Renal cortex interstitium (tissue), 11 donors: Measurements from ENCODE around the gene HS3ST4. TPM values are rescaled to one million over a fixed set of nuclear protein-coding genes. Genes with fewer than 3 reads are reported as not detected.
A peak's percentile ranks its signal among the peaks of the same experiment; 100 is the strongest.

ENCODE experiments used
- DNase-seq, 11 donors: peaks; one replicate each; pipeline ENCODE4 v3.0.0-alpha.2; 2013; ENCODE audit warnings: low read depth in 9 of 11, low spot score in 4 of 11; ENCODE audit errors: extremely low read depth in 1 of 11
- polyA plus RNA-seq, 3 donors: library from polyadenylated mRNA; unstranded; fragments of 120-200 nt; gene quantifications; one replicate each; pipeline ENCODE4 v1.2.1, GENCODE V29; 2013; ENCODE audit not compliant: insufficient read length in 3 of 3

Gene HS3ST4
- polyA plus RNA-seq, 3 donors = 0.50 to 0.65 (median 0.53) TPM

DNA sequence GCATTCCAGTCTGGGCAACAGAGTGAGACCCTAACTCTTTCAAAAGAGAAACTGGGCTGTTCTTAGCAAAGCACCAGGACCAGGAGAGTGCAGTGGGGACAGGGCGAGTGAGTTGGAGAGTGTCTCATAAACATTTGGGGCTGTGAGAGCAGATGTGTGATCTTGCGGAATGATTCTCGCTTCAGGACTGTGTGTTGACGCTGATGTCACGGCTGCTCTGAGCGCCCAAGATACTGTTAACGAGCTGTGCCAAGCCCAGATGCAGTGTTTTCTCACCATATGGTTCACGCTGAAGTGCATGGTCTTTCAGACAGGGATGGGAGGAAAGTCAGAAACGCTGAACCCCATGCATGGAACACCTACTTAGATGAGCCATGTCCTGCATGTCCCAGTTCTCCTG, 438.2 kb downstream of the HS3ST4 start:
- no peak for DNase-seq

DNA sequence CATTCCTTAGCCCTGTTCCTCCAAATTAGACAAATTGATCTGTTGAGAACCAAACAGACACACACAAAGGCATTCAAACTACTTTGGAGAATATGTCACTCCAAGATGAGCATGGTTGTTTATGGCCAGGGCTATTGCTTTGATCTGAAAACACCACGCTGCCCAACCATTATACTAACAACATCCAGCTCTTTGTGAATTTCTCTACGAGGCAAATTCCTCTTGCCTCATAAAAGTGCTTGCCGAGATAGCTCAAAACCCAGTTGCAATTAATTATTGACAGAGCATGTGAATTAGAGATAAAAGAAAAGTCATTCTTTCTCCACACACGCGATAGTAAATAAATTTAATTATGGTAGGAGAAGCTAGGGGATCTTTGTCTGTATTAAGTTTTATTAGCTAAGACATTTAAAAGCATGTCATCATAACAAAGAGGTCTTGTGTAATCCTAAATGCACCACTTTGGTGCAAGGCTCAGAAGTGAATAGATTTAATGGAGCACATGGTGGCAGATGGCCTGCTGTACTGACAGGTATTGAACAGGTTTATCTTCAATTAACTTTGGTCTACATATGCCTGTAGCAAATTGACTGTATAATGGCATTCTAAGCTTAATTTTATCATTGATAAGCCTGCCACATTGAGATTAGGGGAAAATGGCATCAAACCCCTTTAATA, 441.8 kb downstream of the HS3ST4 start:
- peak in 4 of 11 donors; percentile 4 to 18 (median 8) for DNase-seq

DNA sequence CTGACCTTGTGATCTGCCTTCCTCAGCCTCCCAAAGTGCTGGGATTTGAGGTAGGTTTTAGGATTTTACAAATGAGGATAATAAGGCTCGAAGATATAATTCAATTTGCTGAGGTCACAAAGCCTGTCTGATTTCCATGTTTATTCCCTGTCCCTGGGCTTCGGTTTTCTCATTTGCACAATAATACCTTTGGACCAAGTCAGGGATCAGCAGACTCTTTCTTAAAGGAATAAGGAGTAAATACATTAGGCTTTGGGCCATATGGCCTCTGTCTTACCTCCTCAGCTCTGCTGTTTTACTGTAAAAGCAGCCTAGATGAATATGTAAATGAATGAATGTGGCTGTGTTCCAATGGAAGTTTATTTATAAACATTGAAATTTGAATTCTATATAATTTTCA, 442.8 kb downstream of the HS3ST4 start:
- no peak for DNase-seq

DNA sequence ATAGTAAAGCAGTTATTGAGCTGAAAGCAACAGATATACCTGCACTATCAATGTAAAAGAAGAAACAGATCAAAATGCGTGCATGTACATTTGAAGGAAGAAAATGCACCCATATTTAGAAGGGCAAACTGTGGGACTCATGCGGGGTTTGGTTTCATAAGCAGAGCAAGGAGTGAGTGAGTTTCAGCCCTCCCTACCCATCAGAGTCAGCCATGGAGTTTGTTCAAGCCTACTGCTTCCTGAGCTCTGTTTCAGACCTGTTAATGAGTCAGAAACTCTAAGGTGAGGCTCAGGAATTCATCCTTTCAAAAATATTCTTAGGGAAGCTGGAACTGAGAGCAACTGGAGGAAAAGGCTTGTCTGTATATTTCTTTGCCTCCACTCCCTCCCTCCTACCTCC, 446.2 kb downstream of the HS3ST4 start:
- no peak for DNase-seq

DNA sequence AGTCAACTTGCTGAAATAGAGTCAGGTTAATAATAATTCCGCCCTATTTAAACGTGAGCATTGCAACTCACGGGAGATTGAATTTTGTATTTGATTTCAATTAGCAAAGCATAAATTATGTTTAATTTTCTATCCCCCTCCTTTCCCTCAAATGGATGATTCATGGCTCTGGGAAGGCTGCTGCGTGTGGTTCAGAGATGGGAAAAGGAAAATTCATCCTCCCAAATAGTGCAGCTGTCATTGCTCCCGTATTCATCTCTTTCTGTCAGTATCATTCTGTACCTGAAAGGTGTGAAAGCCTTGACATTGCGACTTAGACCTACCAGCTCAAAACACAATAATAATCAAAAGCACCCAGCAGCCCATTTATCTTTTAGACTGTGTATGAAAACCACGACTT, 447.3 kb downstream of the HS3ST4 start:
- no peak for DNase-seq

DNA sequence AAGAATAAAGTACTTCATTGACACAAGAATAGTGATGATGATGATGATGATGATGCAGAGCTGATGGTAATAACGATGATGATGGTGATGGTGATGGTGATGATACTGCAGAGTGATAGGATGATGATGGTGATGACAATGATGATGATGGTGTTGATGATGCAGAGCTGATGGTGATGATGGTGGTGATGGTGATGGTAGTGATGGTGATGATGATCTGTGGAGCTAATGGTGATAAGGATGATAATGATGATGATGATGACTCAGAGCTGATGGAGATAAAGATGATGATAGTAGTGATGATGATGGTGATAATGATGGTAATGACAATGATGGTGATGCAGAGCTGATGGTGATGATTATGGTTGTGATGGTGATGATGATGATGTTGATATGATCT, 448.1 kb downstream of the HS3ST4 start:
- no peak for DNase-seq

DNA sequence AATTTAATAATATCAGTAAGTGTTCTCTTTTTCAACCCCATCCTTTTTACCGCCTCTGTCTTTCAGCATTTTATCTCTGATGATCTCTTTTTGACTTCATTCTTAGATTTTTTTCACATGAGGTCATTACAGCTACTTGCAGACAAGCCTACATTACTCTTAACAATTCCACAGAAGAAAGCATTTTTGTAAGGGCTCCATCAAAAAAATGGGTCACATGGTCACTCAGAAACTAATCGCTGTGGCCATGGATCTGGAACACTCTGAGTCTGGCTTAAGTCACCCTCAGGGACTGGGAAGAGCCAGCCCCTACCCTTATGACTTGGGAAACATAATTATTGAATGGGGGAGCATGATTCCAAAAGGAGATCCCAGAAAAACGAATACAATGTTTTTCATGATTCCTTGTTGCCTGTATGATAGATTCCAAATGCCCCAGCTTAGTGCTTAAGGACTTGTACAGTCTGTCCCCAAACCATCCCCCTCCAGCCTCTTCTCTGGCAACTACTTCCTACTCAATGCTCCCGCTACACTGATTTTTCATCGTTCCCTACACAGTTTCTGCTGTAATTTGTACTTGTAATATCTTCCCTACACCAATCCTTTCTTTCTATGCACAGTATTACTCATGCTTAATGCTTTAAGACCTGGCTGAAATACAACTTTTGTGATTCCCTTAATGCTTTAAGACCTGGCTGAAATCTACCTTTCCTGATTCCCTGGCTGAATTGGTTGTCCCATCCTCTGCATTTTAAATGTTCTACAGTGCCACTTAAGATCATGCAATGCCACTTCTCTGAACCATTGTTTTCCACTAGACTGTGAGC, 457.8 kb downstream of the HS3ST4 start:
- no peak for DNase-seq

DNA sequence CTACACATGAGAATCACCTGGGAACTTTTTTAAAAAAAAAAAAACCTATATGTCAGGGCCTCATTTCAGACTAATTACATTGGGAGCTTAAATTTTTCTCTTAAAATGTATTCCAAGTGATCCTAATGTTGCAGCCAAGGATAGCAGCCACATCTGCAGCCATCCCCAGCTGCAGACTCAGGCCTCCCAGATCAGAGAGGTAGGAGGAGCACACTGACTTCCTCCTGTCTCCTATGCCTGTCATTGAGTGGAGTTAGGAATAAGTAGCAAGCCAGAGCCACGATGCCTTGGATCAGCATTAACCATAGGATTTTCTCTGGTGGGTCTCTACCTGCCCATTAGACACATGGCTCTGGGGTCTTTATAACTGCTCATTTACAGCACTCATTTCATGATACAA, 463.5 kb downstream of the HS3ST4 start:
- DNase-seq = no peak

DNA sequence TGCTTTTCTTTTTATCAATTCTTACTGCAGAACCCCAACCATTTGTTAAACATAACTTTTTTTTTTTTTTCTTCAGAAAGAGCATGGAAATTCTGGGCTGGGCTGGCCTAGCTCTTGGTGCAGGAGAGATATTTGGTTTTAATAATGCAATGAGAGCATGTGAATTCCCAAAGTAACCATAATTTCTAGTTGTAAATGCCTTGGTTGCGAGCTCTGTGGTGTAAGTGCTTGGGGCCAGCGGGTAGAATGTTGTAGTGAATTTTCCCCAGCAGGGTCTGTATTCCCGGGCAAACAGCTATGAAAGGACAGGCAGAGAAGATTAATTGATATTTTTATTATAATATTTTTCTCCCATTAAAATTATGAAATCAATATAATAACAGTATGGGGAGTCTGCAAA, 465.6 kb downstream of the HS3ST4 start:
- no peak for DNase-seq

DNA sequence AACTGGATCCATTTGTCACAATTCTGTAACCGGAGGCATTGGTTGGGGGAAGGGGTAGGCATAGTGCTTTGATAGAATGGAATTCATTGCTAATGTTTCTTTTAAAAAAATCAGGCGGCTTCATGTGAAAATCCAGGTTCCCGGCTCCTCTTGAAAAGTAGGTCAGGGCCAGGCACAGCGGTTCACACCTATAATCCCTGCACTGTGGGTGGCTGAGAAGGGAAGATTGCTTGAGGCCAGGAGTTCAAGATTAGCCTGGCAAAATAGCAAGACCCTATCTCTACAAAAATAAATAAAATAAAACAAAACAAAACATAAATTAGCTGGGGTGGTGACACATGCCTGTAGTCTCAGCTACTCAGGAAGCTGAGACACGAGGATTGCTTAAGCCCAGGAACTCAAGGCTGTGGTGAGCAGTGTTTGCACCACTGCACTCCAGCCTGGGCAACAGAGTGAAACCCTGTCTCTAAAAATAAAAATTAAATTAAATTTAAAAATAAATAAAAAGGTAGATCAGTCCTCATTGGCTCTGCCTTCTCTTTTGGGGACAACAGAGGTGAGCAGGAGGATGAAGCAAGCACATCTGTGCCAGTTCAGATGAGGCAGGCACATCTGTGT, 466.5 kb downstream of the HS3ST4 start:
- no peak for DNase-seq

DNA sequence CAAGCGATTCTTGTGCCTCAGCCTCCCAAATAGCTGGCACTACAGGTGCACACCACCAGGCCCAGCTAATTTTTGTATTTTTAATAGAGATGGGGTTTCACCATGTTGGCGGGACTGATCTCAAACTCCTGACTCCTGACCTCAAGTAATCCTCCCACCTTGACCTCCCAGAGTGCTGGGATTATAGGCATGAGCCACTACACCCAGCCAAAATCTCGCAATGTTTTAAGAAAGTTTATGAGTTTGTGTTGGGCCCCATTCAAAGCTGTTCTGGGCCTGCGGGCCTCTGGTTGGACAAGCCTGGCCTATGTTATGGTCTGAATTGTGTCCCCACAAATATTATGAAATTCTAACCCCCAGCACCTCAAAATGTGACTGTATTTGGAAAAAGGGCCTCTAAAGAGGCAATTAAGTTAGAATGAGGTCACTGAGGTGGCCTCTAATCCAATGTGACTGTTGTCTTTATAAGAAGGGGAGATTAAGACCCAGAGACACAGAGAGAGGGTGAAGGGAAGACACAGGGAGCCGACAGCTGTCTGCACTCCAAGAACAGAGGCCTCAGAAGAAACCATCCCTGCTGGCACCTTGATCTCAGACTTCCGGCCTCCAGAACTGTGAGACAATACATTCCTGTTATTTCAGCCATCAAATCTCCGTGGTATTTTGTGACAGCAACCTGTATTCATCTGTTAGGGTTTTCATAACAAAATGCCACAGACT, 469.9 kb downstream of the HS3ST4 start:
- no peak for DNase-seq

DNA sequence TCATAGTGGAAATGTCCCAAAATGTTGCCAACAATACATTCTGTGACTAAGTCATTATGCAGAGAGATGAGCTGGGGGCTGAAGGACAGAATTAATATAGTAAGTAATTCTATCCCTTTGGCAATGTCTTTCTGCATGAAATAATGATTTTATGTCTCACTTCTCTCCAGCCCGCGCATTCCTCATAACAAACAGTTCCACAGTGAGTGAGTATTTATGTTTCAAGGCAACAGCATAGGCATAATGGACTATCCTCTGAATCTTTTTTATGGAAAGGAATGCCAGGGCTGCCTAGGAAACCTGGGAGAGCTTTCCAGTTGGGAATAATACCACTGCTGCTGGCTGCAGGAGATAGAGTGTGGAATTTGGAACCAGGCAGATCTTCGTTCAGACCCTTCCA, 477.7 kb downstream of the HS3ST4 start:
- no peak for DNase-seq

DNA sequence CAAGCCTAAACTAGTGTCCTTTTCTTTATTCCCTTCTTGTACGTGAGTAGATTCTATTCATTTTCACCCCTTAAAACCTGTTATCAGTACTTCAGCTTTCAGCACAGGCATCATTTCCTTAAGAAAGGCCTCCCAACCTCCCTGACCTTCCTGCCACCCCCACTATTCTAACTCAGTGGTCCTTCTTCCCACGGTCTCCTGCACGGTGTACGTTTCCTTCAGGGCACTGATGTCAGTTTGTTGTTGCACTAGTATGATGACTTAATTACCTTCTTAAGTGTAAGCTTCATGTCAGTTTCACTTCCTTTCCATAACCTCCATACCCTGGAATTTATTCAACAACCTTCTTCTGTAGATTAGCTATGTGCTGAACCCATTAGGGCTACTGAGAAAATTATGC, 484.2 kb downstream of the HS3ST4 start:
- no peak for DNase-seq

DNA sequence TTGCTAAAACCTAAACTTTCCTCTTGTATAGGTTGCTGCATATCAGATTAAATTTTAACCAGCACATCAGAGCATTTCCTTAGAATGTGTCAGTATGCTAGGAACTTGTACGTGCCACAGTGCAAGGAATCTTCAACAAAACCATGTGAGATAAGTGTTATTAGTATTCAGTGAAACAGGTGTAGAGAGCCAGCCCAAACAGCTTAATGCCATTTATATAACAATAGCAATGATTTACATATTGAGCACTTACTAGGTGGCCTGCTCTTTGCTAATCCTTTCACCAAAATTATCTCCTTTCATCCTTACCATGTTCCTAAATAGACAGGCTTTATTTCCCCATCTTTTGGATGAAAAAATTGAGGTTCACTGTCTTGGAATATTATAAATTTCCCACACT, 485.7 kb downstream of the HS3ST4 start:
- DNase-seq = no peak

DNA sequence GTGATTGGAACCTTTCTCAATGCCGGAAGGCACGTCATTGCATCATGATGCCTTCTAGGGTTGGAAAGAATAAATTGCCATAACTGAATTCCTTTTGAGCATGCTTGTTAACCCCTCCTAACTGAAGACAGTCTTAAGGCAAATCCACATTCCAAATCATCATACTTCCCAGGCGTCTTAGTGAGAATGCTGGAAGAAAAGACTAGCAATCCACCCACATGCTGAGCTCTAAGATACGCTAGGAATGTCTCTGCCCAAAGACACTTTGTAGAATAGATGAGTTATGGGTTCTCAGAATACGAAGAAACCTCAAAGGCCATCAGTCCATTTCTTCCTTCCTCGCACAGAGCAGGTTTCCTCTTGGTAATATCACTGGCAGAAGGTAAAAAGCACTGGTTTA, 486.5 kb downstream of the HS3ST4 start:
- DNase-seq = no peak

DNA sequence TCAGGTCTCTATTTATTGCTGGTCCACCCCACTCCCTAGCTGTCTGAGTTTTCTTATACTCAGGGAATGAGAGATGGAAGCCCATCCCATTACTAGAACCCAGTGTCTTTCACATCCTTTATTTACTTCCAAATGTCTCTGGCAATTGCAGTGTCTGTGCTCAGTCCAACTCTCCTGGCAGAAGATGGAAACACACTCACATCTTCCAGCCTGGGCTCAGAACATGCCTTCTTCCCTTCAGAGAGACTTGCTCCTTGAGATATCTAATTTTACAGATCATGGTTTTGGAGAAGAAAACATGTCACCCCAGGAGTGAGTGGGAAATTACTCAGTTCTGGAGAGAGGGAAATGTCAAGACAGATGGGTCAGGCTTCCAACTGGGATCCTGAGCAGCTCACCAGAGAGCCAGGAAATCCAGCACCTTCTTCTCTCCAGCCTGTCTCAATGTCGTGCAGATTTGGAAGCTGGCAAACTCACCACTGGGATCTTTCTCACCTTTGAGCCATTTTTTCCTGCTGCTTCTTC, 494.4 kb downstream of the HS3ST4 start:
- no peak for DNase-seq
